ENCODE measurements around the gene CNPY1.

GRCh38 chr7:155536451-155536850 is 9.9 kb downstream of the CNPY1 start:
- no peak for TF ChIP-seq CTCF (IDR thresholded peaks at IDR 0.05)
- TF ChIP-seq POLR2AphosphoS5 (IDR thresholded peaks at IDR 0.05): no peak
- no peak for TF ChIP-seq POLR2A (IDR thresholded peaks at IDR 0.05)

Measured in breast epithelium (tissue), 3 donors.